Measurements from ENCODE around the gene RRP12.

DNA sequence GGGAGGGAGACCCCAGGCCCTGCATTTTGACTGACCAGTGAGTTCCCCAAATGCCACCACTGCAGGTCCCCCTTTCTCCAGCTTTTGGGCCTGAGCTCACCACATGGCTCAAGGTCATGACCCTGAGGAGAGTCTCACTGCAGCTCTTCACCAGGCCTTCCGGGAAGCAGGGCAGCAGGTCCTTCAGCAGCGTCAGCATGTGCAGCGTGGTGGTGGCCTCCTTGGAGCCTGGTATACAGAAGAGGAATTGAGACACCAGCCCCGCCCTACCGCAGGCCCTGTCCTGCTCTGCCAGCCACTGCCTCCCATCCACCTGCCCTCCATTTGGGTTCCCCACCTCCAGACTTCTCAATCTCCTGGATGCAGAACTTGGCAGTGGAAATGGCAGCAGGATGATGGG, 13.0 kb downstream of the RRP12 start:
- TF ChIP-seq, protein P1, sequence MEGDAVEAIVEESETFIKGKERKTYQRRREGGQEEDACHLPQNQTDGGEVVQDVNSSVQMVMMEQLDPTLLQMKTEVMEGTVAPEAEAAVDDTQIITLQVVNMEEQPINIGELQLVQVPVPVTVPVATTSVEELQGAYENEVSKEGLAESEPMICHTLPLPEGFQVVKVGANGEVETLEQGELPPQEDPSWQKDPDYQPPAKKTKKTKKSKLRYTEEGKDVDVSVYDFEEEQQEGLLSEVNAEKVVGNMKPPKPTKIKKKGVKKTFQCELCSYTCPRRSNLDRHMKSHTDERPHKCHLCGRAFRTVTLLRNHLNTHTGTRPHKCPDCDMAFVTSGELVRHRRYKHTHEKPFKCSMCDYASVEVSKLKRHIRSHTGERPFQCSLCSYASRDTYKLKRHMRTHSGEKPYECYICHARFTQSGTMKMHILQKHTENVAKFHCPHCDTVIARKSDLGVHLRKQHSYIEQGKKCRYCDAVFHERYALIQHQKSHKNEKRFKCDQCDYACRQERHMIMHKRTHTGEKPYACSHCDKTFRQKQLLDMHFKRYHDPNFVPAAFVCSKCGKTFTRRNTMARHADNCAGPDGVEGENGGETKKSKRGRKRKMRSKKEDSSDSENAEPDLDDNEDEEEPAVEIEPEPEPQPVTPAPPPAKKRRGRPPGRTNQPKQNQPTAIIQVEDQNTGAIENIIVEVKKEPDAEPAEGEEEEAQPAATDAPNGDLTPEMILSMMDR (IDR thresholded peaks at IDR 0.05), result no peak
- TF ChIP-seq POLR2A (IDR thresholded peaks at IDR 0.05), result no peak

All from uterus (tissue), 2 donors.